Astrocyte (in vitro differentiated cells and primary cell): ENCODE data around the gene RAD50. TPM values are rescaled to one million over a fixed set of nuclear protein-coding genes. Genes with fewer than 3 reads are reported as not detected.
"Not testable (repeated sequence)": the region's sequence is repeated elsewhere in the genome, so short reads cannot be mapped to it uniquely, and the experiment has no call there.

ENCODE experiments used
- DNase-seq: peaks from one replicate; pipeline ENCODE4 v3.0.0-alpha.2; 2010; ENCODE audit warnings: low read depth
- FAIRE-seq: peaks from 2 replicates; lab custom pipeline; 2011; peaks lifted over from hg19 to GRCh38; lab: Jason Lieb, UNC
- H2AFZ ChIP-seq: 2 replicates; pipeline ENCODE4 v1.6.0; 2012; ENCODE audit warnings: low read depth, low read length, inconsistent platforms
- H3K27ac ChIP-seq: 2 replicates; pipeline ENCODE4 v1.5.1; 2011; ENCODE audit warnings: low read depth, low read length, inconsistent platforms
- H3K27me3 ChIP-seq: 2 replicates; pipeline ENCODE4 v1.6.0; 2011; ENCODE audit warnings: low read length, inconsistent platforms; ENCODE audit not compliant: insufficient read depth
- H3K36me3 ChIP-seq: 2 replicates; pipeline ENCODE4 v1.5.1; 2011; ENCODE audit warnings: low read length, inconsistent platforms; ENCODE audit not compliant: insufficient read depth
- H3K4me1 ChIP-seq: 2 replicates; pipeline ENCODE4 v1.5.1; 2011; ENCODE audit warnings: low read length, inconsistent platforms; ENCODE audit not compliant: insufficient read depth
- H3K4me2 ChIP-seq: 2 replicates; pipeline ENCODE4 v1.6.0; 2012; ENCODE audit warnings: low read length, inconsistent platforms
- H3K4me3 ChIP-seq: 2 replicates; pipeline ENCODE4 v1.5.1; 2011; ENCODE audit warnings: low read depth, mild to moderate bottlenecking, low read length, inconsistent platforms; ENCODE audit not compliant: insufficient read depth
- H3K79me2 ChIP-seq: 2 replicates; pipeline ENCODE4 v1.6.0; 2012; ENCODE audit warnings: mild to moderate bottlenecking, low read length, inconsistent platforms; ENCODE audit not compliant: insufficient read depth
- H3K9ac ChIP-seq: 2 replicates; pipeline ENCODE4 v1.6.0; 2012; ENCODE audit warnings: mild to moderate bottlenecking, low read length, inconsistent platforms
- H3K9me3 ChIP-seq: 2 replicates; pipeline ENCODE4 v1.5.1; 2012; ENCODE audit warnings: low read depth, mild to moderate bottlenecking, low read length, inconsistent platforms; ENCODE audit not compliant: insufficient read depth
- H4K20me1 ChIP-seq: 2 replicates; pipeline ENCODE4 v1.6.0; 2012; ENCODE audit warnings: low read length, inconsistent platforms; ENCODE audit not compliant: insufficient read depth
- H3K27ac Mint-ChIP-seq: one replicate; pipeline ENCODE4 v1.8.0; 2021; ENCODE audit warnings: mild to moderate bottlenecking, mixed read lengths; ENCODE audit not compliant: unreplicated experiment
- H3K27me3 Mint-ChIP-seq: one replicate; pipeline ENCODE4 v1.8.0; 2021; ENCODE audit warnings: low read depth, mixed read lengths; ENCODE audit not compliant: unreplicated experiment
- H3K36me3 Mint-ChIP-seq: one replicate; pipeline ENCODE4 v1.8.0; 2021; ENCODE audit warnings: low read depth, mixed read lengths; ENCODE audit not compliant: unreplicated experiment
- H3K4me1 Mint-ChIP-seq: one replicate; pipeline ENCODE4 v1.8.0; 2021; ENCODE audit warnings: low read depth, mixed read lengths; ENCODE audit not compliant: unreplicated experiment
- H3K4me3 Mint-ChIP-seq: one replicate; pipeline ENCODE4 v1.8.0; 2021; ENCODE audit warnings: mild to moderate bottlenecking, moderate library complexity, mixed read lengths; ENCODE audit not compliant: unreplicated experiment
- H3K9me3 Mint-ChIP-seq: one replicate; pipeline ENCODE4 v1.8.0; 2021; ENCODE audit warnings: mild to moderate bottlenecking, mixed read lengths; ENCODE audit not compliant: unreplicated experiment
- EZH2 ChIP-seq: IDR thresholded peaks from 2 replicates; pipeline ENCODE4 v1.6.1; 2012; ENCODE audit warnings: mild to moderate bottlenecking, low read length, inconsistent platforms; ENCODE audit not compliant: insufficient read depth
- total RNA-seq: library from RNA; stranded (reverse); gene quantifications from 2 replicates; pipeline ENCODE4 v1.2.1, GENCODE V29; 2021
- TF ChIP-seq, protein P1 (sequence below): IDR thresholded peaks from 2 replicates; pipeline ENCODE4 v1.5.1; 2011; ENCODE audit warnings: low read depth, mild to moderate bottlenecking, inconsistent platforms, low read length, moderate library complexity; ENCODE audit not compliant: insufficient read depth

RAD50 gene
- total RNA-seq, 1 donor from 2014 or later, result 26.8 TPM

DNA sequence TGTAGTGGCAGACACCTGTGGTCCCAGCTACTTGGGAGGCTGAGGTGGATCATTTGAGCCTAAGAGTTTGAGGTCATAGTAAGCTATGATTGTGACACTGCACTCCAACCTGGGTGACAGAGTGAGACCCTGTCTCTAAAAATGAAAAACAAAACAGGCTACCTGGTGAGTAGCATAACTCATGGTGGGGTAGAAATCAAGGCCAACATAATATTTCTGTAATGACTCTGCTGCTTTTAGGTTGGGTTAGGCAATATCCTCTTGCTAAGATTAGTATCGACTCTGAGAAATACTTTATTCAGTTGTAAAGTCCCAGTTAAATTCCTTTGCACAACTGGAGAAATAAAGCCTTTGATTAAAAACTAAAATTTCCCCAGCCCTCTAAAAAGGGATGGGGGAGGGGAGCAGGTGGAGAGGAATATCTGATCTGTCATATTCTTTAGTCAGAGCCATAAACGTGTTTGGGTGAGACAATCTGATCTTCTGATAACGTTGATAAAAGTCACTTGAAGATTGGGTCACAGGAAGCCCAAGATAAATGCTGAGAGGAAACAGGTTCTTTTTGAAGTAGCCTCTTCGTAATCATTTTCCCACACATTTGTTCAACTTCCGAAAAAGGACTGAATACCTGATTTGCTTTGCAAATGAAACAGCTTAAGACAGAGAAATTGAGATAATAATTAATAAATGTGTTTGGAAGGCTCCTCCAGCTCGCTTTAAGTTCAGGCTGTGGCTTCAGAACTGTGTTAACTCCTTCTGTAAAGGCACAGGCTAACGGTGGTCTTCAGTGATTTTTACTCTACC lies 132.0 kb downstream of the RAD50 start:
- Histone ChIP-seq H3K9ac (no peak overlapping the region), H3K4me2 (no peak overlapping the region), H4K20me1 (no peaks in the 10 kb centered on the region), H2AFZ (no peak overlapping the region), H3K27ac (no peak overlapping the region), H3K4me1 (no peaks in the 10 kb centered on the region), H3K36me3 (no peaks in the 10 kb centered on the region), H3K27me3 (no peaks in the 10 kb centered on the region), H3K79me2 (no peaks in the 10 kb centered on the region), H3K9me3 (no peaks in the 10 kb centered on the region), H3K4me3 (no peak overlapping the region)
- H3K27me3 Mint-ChIP-seq, result no peaks in the 10 kb centered on the region
- no peak for TF ChIP-seq EZH2
- TF ChIP-seq, protein P1, sequence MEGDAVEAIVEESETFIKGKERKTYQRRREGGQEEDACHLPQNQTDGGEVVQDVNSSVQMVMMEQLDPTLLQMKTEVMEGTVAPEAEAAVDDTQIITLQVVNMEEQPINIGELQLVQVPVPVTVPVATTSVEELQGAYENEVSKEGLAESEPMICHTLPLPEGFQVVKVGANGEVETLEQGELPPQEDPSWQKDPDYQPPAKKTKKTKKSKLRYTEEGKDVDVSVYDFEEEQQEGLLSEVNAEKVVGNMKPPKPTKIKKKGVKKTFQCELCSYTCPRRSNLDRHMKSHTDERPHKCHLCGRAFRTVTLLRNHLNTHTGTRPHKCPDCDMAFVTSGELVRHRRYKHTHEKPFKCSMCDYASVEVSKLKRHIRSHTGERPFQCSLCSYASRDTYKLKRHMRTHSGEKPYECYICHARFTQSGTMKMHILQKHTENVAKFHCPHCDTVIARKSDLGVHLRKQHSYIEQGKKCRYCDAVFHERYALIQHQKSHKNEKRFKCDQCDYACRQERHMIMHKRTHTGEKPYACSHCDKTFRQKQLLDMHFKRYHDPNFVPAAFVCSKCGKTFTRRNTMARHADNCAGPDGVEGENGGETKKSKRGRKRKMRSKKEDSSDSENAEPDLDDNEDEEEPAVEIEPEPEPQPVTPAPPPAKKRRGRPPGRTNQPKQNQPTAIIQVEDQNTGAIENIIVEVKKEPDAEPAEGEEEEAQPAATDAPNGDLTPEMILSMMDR, result no peak
- FAIRE-seq (no peak), DNase-seq (no peak)
- H3K27ac Mint-ChIP-seq, result no peak overlapping the region
- H3K9me3 Mint-ChIP-seq, result peaks cover 3% of the 10 kb centered on the region
- no peaks in the 10 kb centered on the region for H3K4me1 Mint-ChIP-seq
- H3K4me3 Mint-ChIP-seq, result no peak overlapping the region
- peaks cover 2% of the 10 kb centered on the region for H3K36me3 Mint-ChIP-seq

DNA sequence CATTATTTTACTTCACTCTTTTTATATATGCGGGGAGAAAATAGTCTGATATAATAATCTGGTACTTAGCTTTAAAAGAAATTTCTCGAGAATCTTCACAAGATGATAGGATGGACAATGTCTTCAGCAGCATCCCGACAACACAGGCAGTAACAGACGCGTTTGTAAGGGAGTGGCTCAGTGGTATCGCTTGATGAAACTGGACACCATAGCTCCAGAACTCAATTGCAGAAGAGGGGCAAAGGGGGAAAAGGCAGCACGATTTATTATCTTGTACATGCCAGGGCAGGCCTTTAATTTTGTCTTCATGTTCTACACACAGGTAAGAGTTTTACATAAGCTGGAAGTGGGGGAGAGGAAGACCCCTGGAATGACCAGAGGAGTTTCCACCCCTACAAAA lies 132.7 kb downstream of the RAD50 start:
- Histone ChIP-seq H3K4me3 (no peak overlapping the region), H3K9ac (no peak overlapping the region), H3K27me3 (no peaks in the 10 kb centered on the region), H3K79me2 (no peaks in the 10 kb centered on the region), H3K27ac (no peak overlapping the region), H4K20me1 (no peaks in the 10 kb centered on the region), H3K4me1 (no peaks in the 10 kb centered on the region), H3K4me2 (no peak overlapping the region), H3K9me3 (no peaks in the 10 kb centered on the region), H3K36me3 (no peaks in the 10 kb centered on the region), H2AFZ (no peak overlapping the region)
- H3K27me3 Mint-ChIP-seq, result no peaks in the 10 kb centered on the region
- peaks cover 3% of the 10 kb centered on the region for H3K9me3 Mint-ChIP-seq
- DNase-seq (no peak), FAIRE-seq (no peak)
- H3K4me3 Mint-ChIP-seq, result no peak overlapping the region
- peaks cover 2% of the 10 kb centered on the region for H3K36me3 Mint-ChIP-seq
- H3K4me1 Mint-ChIP-seq, result no peaks in the 10 kb centered on the region
- no peak overlapping the region for H3K27ac Mint-ChIP-seq
- TF ChIP-seq, protein P1, result no peak
- no peak for TF ChIP-seq EZH2

DNA sequence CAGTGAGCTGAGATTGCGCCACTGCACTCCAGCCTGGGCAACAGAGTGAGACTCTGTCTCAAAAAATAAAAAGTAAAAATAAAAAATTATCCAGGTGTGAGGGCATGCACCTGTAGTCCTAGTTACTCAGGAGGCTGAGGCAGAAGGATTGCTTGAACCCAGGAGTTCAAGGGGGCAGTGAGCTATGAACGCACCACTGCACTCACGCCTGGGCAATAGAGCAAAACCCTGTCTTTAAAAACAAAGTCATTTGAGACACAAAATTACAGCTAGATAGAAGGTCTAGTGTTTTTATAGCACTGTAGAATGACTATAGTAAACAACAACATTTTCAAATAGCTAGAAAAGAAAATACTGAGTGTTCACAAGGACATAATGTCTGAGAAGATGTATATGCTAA lies 133.4 kb downstream of the RAD50 start:
- FAIRE-seq, result no peak
- Histone ChIP-seq H3K27me3 (no peaks in the 10 kb centered on the region), H3K4me1 (no peaks in the 10 kb centered on the region), H3K4me2 (no peak overlapping the region), H3K9ac (no peak overlapping the region), H3K79me2 (no peaks in the 10 kb centered on the region), H3K27ac (no peak overlapping the region), H2AFZ (no peak overlapping the region), H4K20me1 (no peaks in the 10 kb centered on the region), H3K4me3 (no peak overlapping the region), H3K36me3 (no peaks in the 10 kb centered on the region), H3K9me3 (no peaks in the 10 kb centered on the region)
- Mint-ChIP-seq H3K4me1 (no peaks in the 10 kb centered on the region), H3K36me3 (peaks cover 2% of the 10 kb centered on the region), H3K4me3 (no peak overlapping the region), H3K9me3 (peaks cover 3% of the 10 kb centered on the region), H3K27ac (no peak overlapping the region), H3K27me3 (no peaks in the 10 kb centered on the region)
- DNase-seq, result no peak
- no peak for TF ChIP-seq EZH2
- TF ChIP-seq, protein P1, result no peak

DNA sequence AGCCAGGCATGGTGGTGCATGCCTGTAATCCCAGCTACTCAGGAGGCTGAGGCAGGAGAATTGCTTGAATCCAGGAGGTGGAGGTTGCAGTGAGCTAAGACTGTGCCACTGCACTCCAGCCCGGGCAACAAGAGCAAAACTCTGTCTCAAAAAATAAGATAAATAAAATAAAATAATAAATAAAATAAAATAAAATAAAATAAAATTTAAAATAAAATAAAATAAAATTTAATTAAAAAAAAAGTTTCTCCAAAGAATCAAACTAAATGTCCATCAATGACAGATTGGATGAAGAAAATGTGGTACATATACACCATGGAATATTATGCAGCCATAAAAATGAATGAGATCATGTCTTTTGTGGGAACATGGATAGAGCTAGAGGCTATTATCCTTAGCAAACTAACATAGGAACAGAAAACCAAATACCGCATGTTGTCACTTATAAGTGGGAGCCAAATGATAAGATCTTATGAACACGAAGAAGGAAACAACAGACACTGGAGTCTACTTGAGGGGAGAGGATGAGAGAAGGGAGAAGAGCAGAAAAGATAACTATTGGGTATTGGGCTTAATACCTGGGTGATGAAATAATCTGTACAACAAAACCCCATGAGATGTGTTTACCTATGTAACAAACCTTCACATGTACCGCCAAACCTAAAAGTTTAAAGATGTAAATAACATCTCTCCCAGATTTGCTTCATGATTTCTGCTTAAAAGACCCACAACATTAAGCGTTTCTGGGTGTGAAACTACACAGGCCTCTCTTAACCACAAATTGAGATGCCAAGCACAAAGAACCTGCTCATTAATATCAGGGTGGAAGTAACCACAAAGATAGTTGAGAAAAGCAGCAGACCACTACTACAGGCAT lies 135.2 kb downstream of the RAD50 start:
- not testable (repeated sequence) for FAIRE-seq, H3K4me3 Mint-ChIP-seq, H3K9me3 Mint-ChIP-seq, H2AFZ ChIP-seq, H3K36me3 ChIP-seq, H3K4me1 ChIP-seq, H3K4me1 Mint-ChIP-seq, H4K20me1 ChIP-seq, H3K4me3 ChIP-seq, H3K36me3 Mint-ChIP-seq, H3K9me3 ChIP-seq, H3K27me3 ChIP-seq, DNase-seq, H3K4me2 ChIP-seq, H3K27ac ChIP-seq, H3K79me2 ChIP-seq, H3K9ac ChIP-seq, H3K27me3 Mint-ChIP-seq
- peak overlapping the region; percentile 56 for H3K27ac Mint-ChIP-seq
